ENCODE results near the gene D2HGDH.

Gene D2HGDH

GRCh38 chr2:241752253-241752652 lies 17.8 kb downstream of the D2HGDH start:
- in situ Hi-C loops (cut with HindIII; ENCODE audit: low sequenced_read_pairs) = no loop called here
- TF ChIP-seq CTCF (IDR thresholded peaks at IDR 0.05; ENCODE audit: low read depth, low read length, missing control alignments) = no peak
- no peak for DNase-seq (ENCODE audit: low read depth)
- H3K4me3 ChIP-seq (ENCODE audit: low read depth, low read length) = no peak overlapping the region

GRCh38 chr2:241752689-241753276 lies 18.4 kb downstream of the D2HGDH start:
- no peak for DNase-seq (ENCODE audit: low read depth)
- no peak for TF ChIP-seq CTCF (IDR thresholded peaks at IDR 0.05; ENCODE audit: low read depth, low read length, missing control alignments)
- no peak overlapping the region for H3K4me3 ChIP-seq (ENCODE audit: low read depth, low read length)
- in situ Hi-C loops (cut with HindIII; ENCODE audit: low sequenced_read_pairs) = no loop called here

- H3K4me3 ChIP-seq (ENCODE audit: low read depth, low read length) = no peak overlapping the region
- in situ Hi-C loops (cut with HindIII; ENCODE audit: low sequenced_read_pairs) = no loop called here
- TF ChIP-seq CTCF (IDR thresholded peaks at IDR 0.05; ENCODE audit: low read depth, low read length, missing control alignments) = no peak
- DNase-seq (ENCODE audit: low read depth) = no peak
Observed at GRCh38 chr2:241753493-241753892, 19.1 kb downstream of the D2HGDH start.

- in situ Hi-C loops (cut with HindIII; ENCODE audit: low sequenced_read_pairs) = no loop called here
Observed at GRCh38 chr2:241754042-241754441, 19.6 kb downstream of the D2HGDH start.

GRCh38 chr2:241755166-241755565 lies 20.7 kb downstream of the D2HGDH start:
- no peak for TF ChIP-seq CTCF (IDR thresholded peaks at IDR 0.05; ENCODE audit: low read depth, low read length, missing control alignments)
- in situ Hi-C loops (cut with HindIII; ENCODE audit: low sequenced_read_pairs) = no loop called here
- DNase-seq (ENCODE audit: low read depth) = no peak
- H3K4me3 ChIP-seq (ENCODE audit: low read depth, low read length) = no peak overlapping the region

More at GRCh38 chr2:241754042-241754441, 19.6 kb downstream of the D2HGDH start:
- no peak for TF ChIP-seq CTCF (IDR thresholded peaks at IDR 0.05; ENCODE audit: low read depth, low read length, missing control alignments)
- DNase-seq (ENCODE audit: low read depth) = no peak
- H3K4me3 ChIP-seq (ENCODE audit: low read depth, low read length) = no peak overlapping the region

- in situ Hi-C loops (cut with HindIII; ENCODE audit: low sequenced_read_pairs) = no loop called here
- no peak for DNase-seq (ENCODE audit: low read depth)
- no peak overlapping the region for H3K4me3 ChIP-seq (ENCODE audit: low read depth, low read length)
- TF ChIP-seq CTCF (IDR thresholded peaks at IDR 0.05; ENCODE audit: low read depth, low read length, missing control alignments) = no peak
Observed at GRCh38 chr2:241755777-241756176, 21.3 kb downstream of the D2HGDH start.
